Stimulated activated CD8-positive, alpha-beta memory T cell treated with anti-CD3 and anti-CD28 coated beads, Interleukin-15, amount 100 ng/mL, for 1 hour (primary cell): ENCODE measurements around the gene PIWIL4.
"Not testable (repeated sequence)": the region's sequence is repeated elsewhere in the genome, so short reads cannot be mapped to it uniquely, and the experiment has no call there.

Experiments
- DNase-seq: peaks from one replicate; pipeline ENCODE4 v3.0.0-alpha.2; 2020; ENCODE audit warnings: low read depth

PIWIL4 gene

GRCh38 chr11:94638301-94638901 lies 71.2 kb downstream of the PIWIL4 start:
- DNase-seq = no peak

GRCh38 chr11:94638902-94639373 lies 71.8 kb downstream of the PIWIL4 start:
- no peak for DNase-seq

GRCh38 chr11:94639901-94640721 lies 72.9 kb downstream of the PIWIL4 start:
- no peak for DNase-seq

GRCh38 chr11:94641167-94641761 lies 74.1 kb downstream of the PIWIL4 start:
- DNase-seq = no peak

DNA sequence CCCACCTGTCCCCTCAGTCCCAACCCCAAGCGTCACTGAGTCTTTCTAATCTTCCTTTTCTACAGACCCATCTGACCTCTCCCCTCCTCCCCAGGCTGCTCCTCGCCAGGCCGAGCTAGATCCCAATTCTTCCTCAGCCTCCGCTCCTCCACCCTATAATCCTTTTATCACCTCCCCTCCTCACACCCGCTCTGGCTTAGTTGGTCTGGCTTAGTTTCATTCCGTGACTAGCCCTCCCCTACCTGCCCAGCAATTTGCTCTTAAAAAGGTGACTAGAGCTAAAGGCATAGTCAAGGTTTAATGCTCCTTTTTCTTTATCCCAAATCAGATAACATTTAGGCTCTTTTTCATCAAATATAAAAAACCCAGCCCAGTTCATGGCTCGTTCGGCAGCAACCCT lies 76.0 kb downstream of the PIWIL4 start:
- not testable (repeated sequence) for DNase-seq

- no peak for DNase-seq
Observed at GRCh38 chr11:94647926-94648325, 80.8 kb downstream of the PIWIL4 start.

DNA sequence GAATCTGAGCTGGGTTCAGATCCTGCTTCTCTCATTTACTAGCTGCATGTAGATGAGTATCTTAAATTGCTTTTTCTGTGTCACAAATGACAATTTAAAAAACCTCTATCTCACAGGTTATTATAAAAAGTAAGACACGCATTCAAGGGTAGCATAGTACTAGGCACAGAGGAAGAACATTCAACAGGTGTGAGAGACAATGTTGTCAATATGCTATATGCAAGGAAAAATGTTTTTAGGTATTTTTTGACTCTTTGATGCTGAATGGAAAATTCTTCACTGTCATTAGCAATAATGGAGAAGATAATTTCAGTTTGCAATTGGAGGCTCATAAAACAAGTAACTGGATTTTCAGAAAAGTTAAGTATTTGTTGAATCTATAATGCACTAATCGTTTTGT lies 81.6 kb downstream of the PIWIL4 start:
- no peak for DNase-seq

GRCh38 chr11:94649254-94649653 lies 82.1 kb downstream of the PIWIL4 start:
- DNase-seq = no peak

- DNase-seq = no peak
Observed at GRCh38 chr11:94649964-94650623, 82.9 kb downstream of the PIWIL4 start.

DNA sequence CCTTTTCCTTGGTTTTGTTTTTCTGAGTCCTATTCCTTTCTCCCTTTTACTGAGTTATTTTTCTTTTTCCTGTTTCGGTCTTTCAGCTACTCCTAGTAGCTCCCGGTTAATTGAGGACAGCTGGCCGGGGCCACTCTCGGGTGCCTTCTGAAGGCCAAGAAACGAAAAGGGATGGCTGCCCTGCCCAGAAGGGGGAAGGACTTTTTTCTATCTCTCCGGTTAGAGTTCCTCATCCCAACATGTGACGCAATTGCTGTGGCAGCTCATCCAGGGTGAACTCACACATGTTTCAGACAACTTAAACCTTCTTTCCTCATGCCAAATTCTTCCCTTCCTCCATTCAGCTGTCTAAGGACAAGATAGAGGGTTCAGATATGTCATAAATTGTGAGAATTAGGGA lies 83.6 kb downstream of the PIWIL4 start:
- no peak for DNase-seq

- DNase-seq = no peak
Observed at GRCh38 chr11:94652735-94653284, 85.6 kb downstream of the PIWIL4 start.

GRCh38 chr11:94653561-94653960 lies 86.4 kb downstream of the PIWIL4 start:
- no peak for DNase-seq

DNA sequence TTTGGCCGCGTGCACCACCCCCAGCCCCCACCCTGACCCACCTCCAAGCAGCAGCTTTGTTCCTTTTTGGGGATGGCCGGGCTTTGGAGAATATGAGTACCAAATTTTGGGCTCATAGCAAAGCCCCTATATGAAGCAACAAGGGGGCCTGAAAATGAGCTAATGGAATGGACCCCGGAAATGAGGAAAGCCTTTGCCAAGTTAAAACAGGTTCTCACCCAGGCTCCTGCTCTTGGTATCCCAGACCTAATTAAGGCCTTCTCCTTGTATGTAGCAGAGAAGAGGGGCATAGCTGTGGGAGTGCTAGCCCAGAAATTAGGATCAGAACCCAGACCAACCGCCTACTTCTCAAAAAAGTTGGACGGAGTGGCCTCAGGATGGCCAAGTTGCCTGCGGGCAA lies 87.0 kb downstream of the PIWIL4 start:
- DNase-seq = no peak

DNA sequence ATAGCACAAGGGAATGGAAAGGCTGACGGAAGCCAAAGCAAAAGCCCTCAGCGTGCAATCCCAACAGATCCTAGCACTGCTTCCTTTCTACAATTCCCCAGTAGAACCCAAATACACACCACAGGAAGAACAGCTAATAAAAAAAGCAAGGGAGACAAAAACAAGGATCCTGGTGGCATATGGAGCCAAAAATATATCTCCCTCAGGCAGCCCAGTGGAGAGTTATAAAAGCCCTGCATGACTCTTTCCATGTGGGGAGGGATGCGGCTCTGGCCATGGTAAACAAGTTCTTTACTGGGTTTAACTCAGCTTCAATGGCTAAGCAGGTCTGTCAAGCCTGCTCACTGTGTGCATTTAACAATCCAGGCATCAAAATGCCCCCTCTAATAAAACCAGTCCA lies 88.1 kb downstream of the PIWIL4 start:
- no peak for DNase-seq

DNA sequence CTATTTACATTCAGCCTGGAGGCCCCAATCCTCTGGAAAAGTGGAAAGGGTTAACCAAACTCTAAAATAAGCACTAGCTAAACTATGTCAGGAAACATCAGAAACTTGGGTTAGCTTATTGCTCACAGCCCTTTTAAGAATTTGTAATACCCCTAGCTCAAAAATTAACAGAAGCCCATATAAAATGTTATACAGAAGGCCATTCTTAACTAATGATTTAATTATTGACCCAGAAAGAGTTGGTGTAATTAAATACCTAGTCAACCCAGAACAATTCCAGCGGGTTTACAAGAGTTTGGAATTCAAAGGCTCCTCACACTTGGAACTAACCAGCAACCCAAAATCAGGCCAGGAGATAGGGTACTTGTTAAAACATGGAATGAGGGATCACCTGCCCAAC lies 88.8 kb downstream of the PIWIL4 start:
- no peak for DNase-seq

- no peak for DNase-seq
Observed at GRCh38 chr11:94656968-94657367, 89.8 kb downstream of the PIWIL4 start.

DNA sequence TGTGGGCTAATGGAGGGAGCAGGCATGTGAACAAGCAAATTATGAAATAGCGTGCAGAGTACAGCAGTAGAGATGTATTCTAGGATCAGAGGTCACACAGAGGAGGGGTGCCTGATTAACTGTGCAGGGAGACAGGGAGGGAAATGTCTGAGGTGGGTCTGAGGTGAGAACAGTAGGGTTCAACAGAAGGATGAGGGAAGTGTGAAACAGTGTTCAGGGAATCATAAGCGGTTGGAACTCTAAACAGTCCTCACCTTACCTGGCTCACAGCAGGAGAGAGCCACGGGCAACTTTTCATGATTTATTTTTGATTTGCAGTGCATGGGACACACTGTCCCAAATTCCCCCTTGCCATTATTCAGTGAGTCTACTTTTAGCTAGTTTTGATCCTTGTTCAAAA lies 90.5 kb downstream of the PIWIL4 start:
- DNase-seq = no peak

DNA sequence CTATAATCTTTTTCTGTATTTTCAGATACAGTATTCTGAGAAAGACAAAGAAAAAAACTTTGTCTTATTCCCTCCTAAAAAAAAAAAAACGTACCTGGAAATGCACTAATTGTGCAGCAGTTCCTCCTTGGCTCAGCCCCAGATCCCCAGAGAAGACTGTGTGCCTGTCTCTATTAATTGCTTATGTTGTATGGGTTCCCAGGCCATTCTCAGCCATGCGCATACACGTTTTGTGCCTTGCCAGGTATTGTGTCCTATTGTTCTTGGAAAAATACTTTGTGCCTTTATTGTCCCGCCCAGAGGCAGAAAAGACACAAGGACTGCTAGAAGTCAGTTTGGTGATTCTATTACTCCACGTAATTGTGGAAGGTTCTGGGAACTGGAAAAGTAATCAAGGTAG lies 91.2 kb downstream of the PIWIL4 start:
- DNase-seq = no peak

DNA sequence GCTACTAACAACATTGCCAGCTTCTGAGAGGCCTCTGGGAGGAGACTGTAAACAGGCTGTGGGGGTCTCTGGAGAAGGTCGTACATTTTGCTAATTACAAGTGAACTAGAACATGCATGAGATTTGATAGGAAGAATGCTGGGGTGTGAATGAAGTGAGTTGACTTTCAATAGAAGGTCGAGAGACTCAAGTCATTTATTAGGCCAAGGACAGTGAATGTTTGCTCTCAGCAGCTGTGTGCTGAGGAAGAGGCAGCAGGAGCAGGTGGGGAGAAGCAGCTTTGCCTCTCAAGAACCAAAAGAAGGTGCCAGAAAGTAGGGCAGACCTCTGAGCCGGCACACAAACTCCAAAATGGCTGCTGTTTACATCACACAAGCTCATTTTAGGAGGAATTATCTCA lies 91.7 kb downstream of the PIWIL4 start:
- no peak for DNase-seq

DNA sequence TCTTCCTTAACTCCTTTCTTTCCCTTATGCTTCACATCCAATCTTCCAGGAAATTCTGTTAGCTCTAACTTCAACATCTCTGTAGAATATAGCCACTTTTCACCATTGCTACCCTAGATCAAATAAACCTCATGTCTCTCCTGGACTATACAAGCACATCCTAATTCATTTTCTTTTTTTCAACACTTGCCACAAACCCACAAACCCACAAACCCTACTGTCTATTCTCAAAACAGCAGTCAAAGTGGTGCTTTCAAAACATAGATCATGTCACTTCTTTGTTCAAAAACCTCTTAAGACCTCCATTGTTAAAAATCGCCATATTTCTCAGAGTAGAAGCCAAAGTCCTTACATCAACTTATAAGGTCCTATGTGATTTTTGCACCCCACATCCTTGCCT lies 94.3 kb downstream of the PIWIL4 start:
- DNase-seq = no peak

GRCh38 chr11:94662065-94662779 lies 95.1 kb downstream of the PIWIL4 start:
- DNase-seq = no peak
